Uterus (tissue), 2 donors: ENCODE results near the gene AKAP7.

ENCODE experiments used
- POLR2A ChIP-seq, 2 donors: fragments of 450-650 bp; IDR thresholded peaks; one replicate each; pipeline ENCODE4 v1.6.1; 2016; ENCODE audit warnings: antibody characterized with exemption in 2 of 2, mild to moderate bottlenecking in 1 of 2, moderate library complexity in 1 of 2
- TF ChIP-seq, protein P1 (sequence below), 4 experiments: fragments of 200-600 bp in 2 of 4; fragments of 450-650 bp in 2 of 4; sonication (generic) in 2 of 4; IDR thresholded peaks; one replicate each; pipeline ENCODE4 v1.5.1; 2016 to 2019; ENCODE audit warnings: antibody characterized with exemption in 4 of 4, mild to moderate bottlenecking in 2 of 4, moderate library complexity in 1 of 4

DNA sequence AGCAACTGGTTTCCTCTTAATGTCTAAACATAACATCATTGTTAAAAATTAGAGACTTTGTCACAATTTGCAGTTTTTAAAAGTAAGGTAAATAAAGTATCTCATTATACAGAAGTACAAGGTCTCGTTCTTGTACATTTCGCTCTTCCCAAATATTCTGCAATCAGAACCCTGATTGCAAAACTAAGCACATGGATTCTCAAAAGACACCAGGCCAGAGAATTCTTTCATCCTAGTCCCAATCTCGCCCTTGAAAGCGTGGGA, 355 bp upstream of the AKAP7 start:
- TF ChIP-seq, protein P1, sequence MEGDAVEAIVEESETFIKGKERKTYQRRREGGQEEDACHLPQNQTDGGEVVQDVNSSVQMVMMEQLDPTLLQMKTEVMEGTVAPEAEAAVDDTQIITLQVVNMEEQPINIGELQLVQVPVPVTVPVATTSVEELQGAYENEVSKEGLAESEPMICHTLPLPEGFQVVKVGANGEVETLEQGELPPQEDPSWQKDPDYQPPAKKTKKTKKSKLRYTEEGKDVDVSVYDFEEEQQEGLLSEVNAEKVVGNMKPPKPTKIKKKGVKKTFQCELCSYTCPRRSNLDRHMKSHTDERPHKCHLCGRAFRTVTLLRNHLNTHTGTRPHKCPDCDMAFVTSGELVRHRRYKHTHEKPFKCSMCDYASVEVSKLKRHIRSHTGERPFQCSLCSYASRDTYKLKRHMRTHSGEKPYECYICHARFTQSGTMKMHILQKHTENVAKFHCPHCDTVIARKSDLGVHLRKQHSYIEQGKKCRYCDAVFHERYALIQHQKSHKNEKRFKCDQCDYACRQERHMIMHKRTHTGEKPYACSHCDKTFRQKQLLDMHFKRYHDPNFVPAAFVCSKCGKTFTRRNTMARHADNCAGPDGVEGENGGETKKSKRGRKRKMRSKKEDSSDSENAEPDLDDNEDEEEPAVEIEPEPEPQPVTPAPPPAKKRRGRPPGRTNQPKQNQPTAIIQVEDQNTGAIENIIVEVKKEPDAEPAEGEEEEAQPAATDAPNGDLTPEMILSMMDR (IDR thresholded peaks at IDR 0.05), result no peak
- no peak for TF ChIP-seq POLR2A (IDR thresholded peaks at IDR 0.05)
